ENCODE results near the gene SIX2.

GRCh38 chr2:45009928-45010701, 863 bp upstream of the SIX2 start:
- TF ChIP-seq CTCF (IDR thresholded peaks at IDR 0.05) (no peak), POLR2A (IDR thresholded peaks at IDR 0.05) (no peak)
